Stimulated activated CD8-positive, alpha-beta memory T cell treated with anti-CD3 and anti-CD28 coated beads, Interleukin-2, amount 100 ng/mL, for 1 hour (primary cell): Measurements from ENCODE around the gene INTS12.

Source experiments
- DNase-seq, 2 donors: peaks; one replicate each; pipeline ENCODE4 v3.0.0-alpha.2; 2020; ENCODE audit warnings: low read depth in 2 of 2

Gene INTS12

GRCh38 chr4:105686571-105686970, 21.9 kb downstream of the INTS12 start:
- DNase-seq, result no peak

GRCh38 chr4:105683038-105683437, 25.5 kb downstream of the INTS12 start:
- DNase-seq, result no peak

- DNase-seq, result no peak
These were observed 29.3 kb downstream of the INTS12 start for GRCh38 chr4:105679186-105679585.

- DNase-seq, result no peak
These were observed 30.8 kb downstream of the INTS12 start for GRCh38 chr4:105677709-105678108.

- no peak for DNase-seq
These were observed 34.5 kb downstream of the INTS12 start for GRCh38 chr4:105674011-105674410.

- DNase-seq, result no peak
These were observed 37.2 kb downstream of the INTS12 start for GRCh38 chr4:105671301-105671700.

GRCh38 chr4:105670684-105671083, 37.8 kb downstream of the INTS12 start:
- DNase-seq, result no peak

- no peak for DNase-seq
These were observed 41.8 kb downstream of the INTS12 start for GRCh38 chr4:105666693-105667092.

- DNase-seq, result no peak
These were observed 45.4 kb downstream of the INTS12 start for GRCh38 chr4:105662935-105663675.

- no peak for DNase-seq
These were observed 47.5 kb downstream of the INTS12 start for GRCh38 chr4:105661028-105661427.

- DNase-seq, result no peak
These were observed 49.3 kb downstream of the INTS12 start for GRCh38 chr4:105659190-105659589.

GRCh38 chr4:105657117-105657765, 51.2 kb downstream of the INTS12 start:
- DNase-seq, result no peak

- DNase-seq, result no peak
These were observed 56.1 kb downstream of the INTS12 start for GRCh38 chr4:105652286-105652888.

GRCh38 chr4:105651884-105652283, 56.6 kb downstream of the INTS12 start:
- DNase-seq, result no peak

- no peak for DNase-seq
These were observed 58.3 kb downstream of the INTS12 start for GRCh38 chr4:105650190-105650589.

- no peak for DNase-seq
These were observed 63.0 kb downstream of the INTS12 start for GRCh38 chr4:105645440-105645839.

- DNase-seq, result no peak
These were observed 64.2 kb downstream of the INTS12 start for GRCh38 chr4:105644257-105644656.

GRCh38 chr4:105641845-105642244, 66.6 kb downstream of the INTS12 start:
- no peak for DNase-seq

GRCh38 chr4:105637408-105638176, 70.9 kb downstream of the INTS12 start:
- DNase-seq, result no peak

- DNase-seq, result no peak
These were observed 73.9 kb downstream of the INTS12 start for GRCh38 chr4:105634402-105635080.

GRCh38 chr4:105633241-105633640, 75.2 kb downstream of the INTS12 start:
- DNase-seq, result no peak
